Gastrocnemius medialis (tissue), 4 donors: Measurements from ENCODE around the gene KIRREL3.

Experiments
- POLR2A ChIP-seq, 2 donors: fragments of 450-650 bp; IDR thresholded peaks; one replicate each; pipeline ENCODE4 v1.6.1; 2017; ENCODE audit warnings: antibody characterized with exemption in 2 of 2, mild to moderate bottlenecking in 2 of 2, moderate library complexity in 2 of 2
- TF ChIP-seq, protein P1 (sequence below), 5 experiments: fragments of 450-650 bp in 3 of 5; fragments of 200-600 bp in 2 of 5; sonication (generic) in 2 of 5; IDR thresholded peaks in 4 of 5; conservative IDR thresholded peaks in 1 of 5; 1 replicate in 4 of 5; 2 replicates in 1 of 5; pipeline ENCODE4 v1.5.1; 2016 to 2019; ENCODE audit warnings: antibody characterized with exemption in 5 of 5, mild to moderate bottlenecking in 3 of 5, moderate library complexity in 3 of 5

DNA sequence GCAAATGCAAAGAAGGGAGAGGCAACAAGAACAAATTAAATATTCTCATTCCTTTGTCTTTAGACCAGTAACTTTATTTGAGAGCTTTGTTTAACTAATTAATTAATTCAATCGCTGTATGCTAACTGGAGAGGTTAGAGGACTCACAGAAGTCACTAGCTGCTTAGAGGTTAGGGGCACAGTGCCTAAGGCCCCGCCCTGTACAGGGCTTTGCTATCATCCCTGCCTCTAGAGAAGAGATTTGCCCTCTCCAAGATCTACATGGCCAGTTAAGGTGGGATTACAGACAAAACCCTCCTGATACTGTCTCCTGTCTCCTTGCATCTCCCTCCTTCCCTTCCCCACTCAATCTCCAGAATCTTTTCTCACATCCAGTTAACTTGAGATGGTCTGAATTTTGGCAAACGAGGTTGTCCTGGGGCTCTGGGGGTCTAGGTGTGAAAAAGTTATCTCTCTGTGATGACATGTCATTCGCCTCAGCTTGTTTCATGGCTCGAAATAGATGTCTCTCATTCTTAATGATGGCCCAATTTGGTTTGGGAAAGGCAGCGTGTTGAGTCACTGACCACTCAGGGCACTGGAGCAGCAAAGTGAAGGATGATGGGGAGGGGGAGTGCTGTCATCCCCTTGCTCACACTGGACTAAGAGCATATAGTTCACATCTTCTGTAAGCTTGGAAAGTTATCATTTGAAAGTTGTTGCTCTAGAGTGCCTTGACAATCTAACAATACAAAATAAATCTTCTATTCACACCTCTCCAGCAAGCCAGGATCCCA is 190.9 kb downstream of the KIRREL3 start:
- TF ChIP-seq POLR2A (IDR thresholded peaks at IDR 0.05): no peak
- TF ChIP-seq, protein P1, sequence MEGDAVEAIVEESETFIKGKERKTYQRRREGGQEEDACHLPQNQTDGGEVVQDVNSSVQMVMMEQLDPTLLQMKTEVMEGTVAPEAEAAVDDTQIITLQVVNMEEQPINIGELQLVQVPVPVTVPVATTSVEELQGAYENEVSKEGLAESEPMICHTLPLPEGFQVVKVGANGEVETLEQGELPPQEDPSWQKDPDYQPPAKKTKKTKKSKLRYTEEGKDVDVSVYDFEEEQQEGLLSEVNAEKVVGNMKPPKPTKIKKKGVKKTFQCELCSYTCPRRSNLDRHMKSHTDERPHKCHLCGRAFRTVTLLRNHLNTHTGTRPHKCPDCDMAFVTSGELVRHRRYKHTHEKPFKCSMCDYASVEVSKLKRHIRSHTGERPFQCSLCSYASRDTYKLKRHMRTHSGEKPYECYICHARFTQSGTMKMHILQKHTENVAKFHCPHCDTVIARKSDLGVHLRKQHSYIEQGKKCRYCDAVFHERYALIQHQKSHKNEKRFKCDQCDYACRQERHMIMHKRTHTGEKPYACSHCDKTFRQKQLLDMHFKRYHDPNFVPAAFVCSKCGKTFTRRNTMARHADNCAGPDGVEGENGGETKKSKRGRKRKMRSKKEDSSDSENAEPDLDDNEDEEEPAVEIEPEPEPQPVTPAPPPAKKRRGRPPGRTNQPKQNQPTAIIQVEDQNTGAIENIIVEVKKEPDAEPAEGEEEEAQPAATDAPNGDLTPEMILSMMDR (IDR thresholded peaks at IDR 0.05 in 4 of 5, conservative IDR thresholded peaks at IDR 0.05 in 1 of 5): no peak
